ENCODE results near the gene TBX10.
"Not testable (repeated sequence)": the region's sequence is repeated elsewhere in the genome, so short reads cannot be mapped to it uniquely, and the experiment has no call there.

TBX10 gene

GRCh38 chr11:67663532-67664212, 24.1 kb upstream of the TBX10 start:
- TF ChIP-seq CTCF (conservative IDR thresholded peaks at IDR 0.05; ENCODE audit: low read depth, low read length): no peak
- no peak overlapping the region for H3K4me3 ChIP-seq (ENCODE audit: low read length)
- DNase-seq (ENCODE audit: low read depth): no peak

GRCh38 chr11:67662835-67663531, 23.4 kb upstream of the TBX10 start:
- no peak overlapping the region for H3K4me3 ChIP-seq (ENCODE audit: low read length)
- DNase-seq (ENCODE audit: low read depth): no peak
- no peak for TF ChIP-seq CTCF (conservative IDR thresholded peaks at IDR 0.05; ENCODE audit: low read depth, low read length)

- no peak for TF ChIP-seq CTCF (conservative IDR thresholded peaks at IDR 0.05; ENCODE audit: low read depth, low read length)
- no peak overlapping the region for H3K4me3 ChIP-seq (ENCODE audit: low read length)
- DNase-seq (ENCODE audit: low read depth): no peak
Observed at GRCh38 chr11:67662142-67662834, 22.7 kb upstream of the TBX10 start.

GRCh38 chr11:67660752-67661151, 21.2 kb upstream of the TBX10 start:
- not testable (repeated sequence) for H3K4me3 ChIP-seq (ENCODE audit: low read length); DNase-seq (ENCODE audit: low read depth)

- not testable (repeated sequence) for DNase-seq (ENCODE audit: low read depth); H3K4me3 ChIP-seq (ENCODE audit: low read length)
Observed at GRCh38 chr11:67659651-67660165, 20.1 kb upstream of the TBX10 start.

GRCh38 chr11:67657300-67657699, 17.7 kb upstream of the TBX10 start:
- DNase-seq (ENCODE audit: low read depth): no peak
- TF ChIP-seq CTCF (conservative IDR thresholded peaks at IDR 0.05; ENCODE audit: low read depth, low read length): no peak
- no peak overlapping the region for H3K4me3 ChIP-seq (ENCODE audit: low read length)

GRCh38 chr11:67656278-67656922, 16.8 kb upstream of the TBX10 start:
- no peak overlapping the region for H3K4me3 ChIP-seq (ENCODE audit: low read length)
- DNase-seq (ENCODE audit: low read depth): no peak
- no peak for TF ChIP-seq CTCF (conservative IDR thresholded peaks at IDR 0.05; ENCODE audit: low read depth, low read length)
